WTC11 (cell line): Measurements from ENCODE around the gene LIMS2. TPM values are rescaled to one million over a fixed set of nuclear protein-coding genes. Genes with fewer than 3 reads are reported as not detected.

Source experiments
- ATAC-seq: fragments of 200-7000 bp; cut with Tn5 transposase; 2 replicates; pipeline ENCODE4 v1.10.0; 2021; ENCODE audit warnings: mild to moderate bottlenecking, moderate library complexity
- CTCF ChIA-PET: fragments of 300-600 bp; sonication (Branson Sonifier 250); formaldehyde crosslinking; loops from one replicate; lab custom pipeline; 2021; ENCODE audit warnings: antibody characterized with exemption; lab: Charles Lee
- POLR2A ChIA-PET: fragments of 350-600 bp; sonication (Branson Sonifier 250); formaldehyde crosslinking; loops from one replicate; lab custom pipeline; 2021; ENCODE audit warnings: antibody characterized with exemption; lab: Charles Lee
- DNase-seq: peaks from one replicate; pipeline ENCODE4 v3.0.0; 2021; ENCODE audit warnings: low spot score
- H3K27ac Mint-ChIP-seq: 2 replicates; pipeline ENCODE4 v1.8.0; 2021; ENCODE audit warnings: mixed read lengths
- H3K27me3 Mint-ChIP-seq: 2 replicates; pipeline ENCODE4 v1.8.0; 2021; ENCODE audit warnings: low read depth, mild to moderate bottlenecking, moderate library complexity, mixed read lengths
- H3K36me3 Mint-ChIP-seq: 2 replicates; pipeline ENCODE4 v1.8.0; 2021; ENCODE audit warnings: mixed read lengths
- H3K4me1 Mint-ChIP-seq: 2 replicates; pipeline ENCODE4 v1.8.0; 2022; ENCODE audit warnings: mixed read lengths
- H3K4me3 Mint-ChIP-seq: 2 replicates; pipeline ENCODE4 v1.8.0; 2021; ENCODE audit warnings: mild to moderate bottlenecking, moderate library complexity, mixed read lengths
- H3K9me3 Mint-ChIP-seq: 2 replicates; pipeline ENCODE4 v1.8.0; 2021; ENCODE audit warnings: mixed read lengths
- ATF2 ChIP-seq: sonication (generic); formaldehyde crosslinking; IDR thresholded peaks from 2 replicates; pipeline ENCODE4 v1.8.1; 2022; ENCODE audit warnings: low read depth, missing genetic modification reagents, borderline replicate concordance
- CDX4 ChIP-seq: fragments of 250-450 bp; sonication (Bioruptor Pico); IDR thresholded peaks from 2 replicates; pipeline ENCODE4 v1.9.0; 2021; ENCODE audit warnings: moderate library complexity, mild to moderate bottlenecking, inconsistent platforms, borderline replicate concordance
- E2F5 ChIP-seq: sonication (generic); formaldehyde crosslinking; IDR thresholded peaks from 2 replicates; pipeline ENCODE4 v1.8.1; 2022; ENCODE audit warnings: mild to moderate bottlenecking, moderate library complexity, missing genetic modification reagents
- ESRRA ChIP-seq: sonication (generic); formaldehyde crosslinking; IDR thresholded peaks from 2 replicates; pipeline ENCODE4 v1.8.1; 2022; ENCODE audit warnings: mild to moderate bottlenecking, missing genetic modification reagents, borderline replicate concordance
- ETV6 ChIP-seq: sonication (generic); formaldehyde crosslinking; IDR thresholded peaks from 2 replicates; pipeline ENCODE4 v1.8.1; 2022; ENCODE audit warnings: mild to moderate bottlenecking, missing genetic modification reagents
- JUN ChIP-seq: sonication (generic); formaldehyde crosslinking; IDR thresholded peaks from 2 replicates; pipeline ENCODE4 v1.8.0; 2023; ENCODE audit warnings: mild to moderate bottlenecking, missing genetic modification reagents
- KAT7 ChIP-seq: sonication (generic); formaldehyde crosslinking; IDR thresholded peaks from 2 replicates; pipeline ENCODE4 v1.8.1; 2023; ENCODE audit warnings: missing genetic modification reagents, mild to moderate bottlenecking, borderline replicate concordance
- MXD4 ChIP-seq: fragments of 250-450 bp; sonication (Bioruptor Pico); IDR thresholded peaks from 2 replicates; pipeline ENCODE4 v1.8.0; 2021; ENCODE audit warnings: mild to moderate bottlenecking, moderate library complexity, borderline replicate concordance
- NR1H2 ChIP-seq: sonication (generic); formaldehyde crosslinking; IDR thresholded peaks from 2 replicates; pipeline ENCODE4 v1.9.0; 2021; ENCODE audit warnings: mild to moderate bottlenecking, moderate library complexity, missing genetic modification reagents
- SMAD4 ChIP-seq: sonication (generic); formaldehyde crosslinking; IDR thresholded peaks from 2 replicates; pipeline ENCODE4 v1.8.0; 2022; ENCODE audit warnings: mild to moderate bottlenecking, missing genetic modification reagents
- SOX15 ChIP-seq: fragments of 250-450 bp; sonication (Bioruptor Pico); IDR thresholded peaks from 2 replicates; pipeline ENCODE4 v1.9.0; 2021; ENCODE audit warnings: mild to moderate bottlenecking
- ZMAT4 ChIP-seq: fragments of 250-450 bp; sonication (Bioruptor Pico); IDR thresholded peaks from 2 replicates; pipeline ENCODE4 v1.9.0; 2021; ENCODE audit warnings: mild to moderate bottlenecking
- ZNF138 ChIP-seq: sonication (generic); formaldehyde crosslinking; conservative IDR thresholded peaks from 2 replicates; pipeline ENCODE4 v1.8.1; 2022; ENCODE audit warnings: mild to moderate bottlenecking, moderate library complexity, missing genetic modification reagents
- ZNF219 ChIP-seq: sonication (generic); formaldehyde crosslinking; IDR thresholded peaks from 2 replicates; pipeline ENCODE4 v1.8.0; 2023; ENCODE audit warnings: missing genetic modification reagents, mild to moderate bottlenecking, borderline replicate concordance
- ZNF512 ChIP-seq: sonication (generic); formaldehyde crosslinking; IDR thresholded peaks from 2 replicates; pipeline ENCODE4 v1.8.1; 2022; ENCODE audit warnings: missing genetic modification reagents, borderline replicate concordance
- total RNA-seq: library from RNA; stranded (reverse); gene quantifications from 3 replicates; pipeline ENCODE4 v1.2.3, GENCODE V29; 2021
- TF ChIP-seq, protein P1 (sequence below): sonication (generic); formaldehyde crosslinking; IDR thresholded peaks from 2 replicates; pipeline ENCODE4 v1.8.0; 2022; ENCODE audit warnings: mild to moderate bottlenecking, missing genetic modification reagents
- TF ChIP-seq, protein P2 (sequence below): sonication (generic); formaldehyde crosslinking; IDR thresholded peaks from 2 replicates; pipeline ENCODE4 v1.8.0; 2023; ENCODE audit warnings: missing genetic modification reagents, mild to moderate bottlenecking, borderline replicate concordance
- TF ChIP-seq, protein P3 (sequence below): sonication (generic); formaldehyde crosslinking; conservative IDR thresholded peaks from 2 replicates; pipeline ENCODE4 v1.8.1; 2022; ENCODE audit warnings: mild to moderate bottlenecking, missing genetic modification reagents

Gene LIMS2
- total RNA-seq, 1 experiment from 2014 or later: 2.4 TPM

GRCh38 chr2:127719301-127720218 lies 44.2 kb upstream of the LIMS2 start:
- ATAC-seq: no peak
- peaks cover 56% of the 10 kb centered on the region for H3K36me3 Mint-ChIP-seq
- no peaks in the 10 kb centered on the region for H3K9me3 Mint-ChIP-seq
- no peak overlapping the region for H3K27ac Mint-ChIP-seq
- TF ChIP-seq ESRRA (CRISPR knock-in tag): no peak
- no peak for TF ChIP-seq SOX15 (CRISPR knock-in tag)
- TF ChIP-seq JUN: no peak
- TF ChIP-seq SMAD4: no peak
- TF ChIP-seq ZMAT4 (CRISPR knock-in tag): no peak
- TF ChIP-seq NR1H2 (CRISPR knock-in tag): no peak
- TF ChIP-seq CDX4 (CRISPR knock-in tag): no peak
- TF ChIP-seq, protein P1, sequence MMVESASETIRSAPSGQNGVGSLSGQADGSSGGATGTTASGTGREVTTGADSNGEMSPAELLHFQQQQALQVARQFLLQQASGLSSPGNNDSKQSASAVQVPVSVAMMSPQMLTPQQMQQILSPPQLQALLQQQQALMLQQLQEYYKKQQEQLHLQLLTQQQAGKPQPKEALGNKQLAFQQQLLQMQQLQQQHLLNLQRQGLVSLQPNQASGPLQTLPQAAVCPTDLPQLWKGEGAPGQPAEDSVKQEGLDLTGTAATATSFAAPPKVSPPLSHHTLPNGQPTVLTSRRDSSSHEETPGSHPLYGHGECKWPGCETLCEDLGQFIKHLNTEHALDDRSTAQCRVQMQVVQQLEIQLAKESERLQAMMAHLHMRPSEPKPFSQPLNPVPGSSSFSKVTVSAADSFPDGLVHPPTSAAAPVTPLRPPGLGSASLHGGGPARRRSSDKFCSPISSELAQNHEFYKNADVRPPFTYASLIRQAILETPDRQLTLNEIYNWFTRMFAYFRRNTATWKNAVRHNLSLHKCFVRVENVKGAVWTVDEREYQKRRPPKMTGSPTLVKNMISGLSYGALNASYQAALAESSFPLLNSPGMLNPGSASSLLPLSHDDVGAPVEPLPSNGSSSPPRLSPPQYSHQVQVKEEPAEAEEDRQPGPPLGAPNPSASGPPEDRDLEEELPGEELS (CRISPR knock-in tag): no peak
- TF ChIP-seq ZNF512 (CRISPR knock-in tag): no peak
- TF ChIP-seq ATF2 (CRISPR knock-in tag): no peak
- no peak for TF ChIP-seq ZNF138 (CRISPR knock-in tag)
- TF ChIP-seq MXD4 (CRISPR knock-in tag): no peak
- TF ChIP-seq, all 79 proteins: peak for 0
- CTCF ChIA-PET: no interaction called here
- no peak for DNase-seq
- no peaks in the 10 kb centered on the region for H3K27me3 Mint-ChIP-seq
- no peak overlapping the region for H3K4me3 Mint-ChIP-seq
- POLR2A ChIA-PET: no interaction called here
- H3K4me1 Mint-ChIP-seq: peaks cover 4% of the 10 kb centered on the region

GRCh38 chr2:127718271-127718670 lies 42.9 kb upstream of the LIMS2 start:
- POLR2A ChIA-PET: no interaction called here
- H3K9me3 Mint-ChIP-seq: no peaks in the 10 kb centered on the region
- H3K4me1 Mint-ChIP-seq: peaks cover 4% of the 10 kb centered on the region
- CTCF ChIA-PET: no interaction called here
- no peak overlapping the region for H3K27ac Mint-ChIP-seq
- no peaks in the 10 kb centered on the region for H3K27me3 Mint-ChIP-seq
- H3K4me3 Mint-ChIP-seq: no peak overlapping the region
- peaks cover 50% of the 10 kb centered on the region for H3K36me3 Mint-ChIP-seq
- no peak for ATAC-seq
- no peak for DNase-seq
- TF ChIP-seq ETV6 (CRISPR knock-in tag): no peak
- TF ChIP-seq ZNF219 (CRISPR knock-in tag): no peak
- TF ChIP-seq E2F5 (CRISPR knock-in tag): no peak
- TF ChIP-seq ZNF138 (CRISPR knock-in tag): no peak
- TF ChIP-seq, protein P2, sequence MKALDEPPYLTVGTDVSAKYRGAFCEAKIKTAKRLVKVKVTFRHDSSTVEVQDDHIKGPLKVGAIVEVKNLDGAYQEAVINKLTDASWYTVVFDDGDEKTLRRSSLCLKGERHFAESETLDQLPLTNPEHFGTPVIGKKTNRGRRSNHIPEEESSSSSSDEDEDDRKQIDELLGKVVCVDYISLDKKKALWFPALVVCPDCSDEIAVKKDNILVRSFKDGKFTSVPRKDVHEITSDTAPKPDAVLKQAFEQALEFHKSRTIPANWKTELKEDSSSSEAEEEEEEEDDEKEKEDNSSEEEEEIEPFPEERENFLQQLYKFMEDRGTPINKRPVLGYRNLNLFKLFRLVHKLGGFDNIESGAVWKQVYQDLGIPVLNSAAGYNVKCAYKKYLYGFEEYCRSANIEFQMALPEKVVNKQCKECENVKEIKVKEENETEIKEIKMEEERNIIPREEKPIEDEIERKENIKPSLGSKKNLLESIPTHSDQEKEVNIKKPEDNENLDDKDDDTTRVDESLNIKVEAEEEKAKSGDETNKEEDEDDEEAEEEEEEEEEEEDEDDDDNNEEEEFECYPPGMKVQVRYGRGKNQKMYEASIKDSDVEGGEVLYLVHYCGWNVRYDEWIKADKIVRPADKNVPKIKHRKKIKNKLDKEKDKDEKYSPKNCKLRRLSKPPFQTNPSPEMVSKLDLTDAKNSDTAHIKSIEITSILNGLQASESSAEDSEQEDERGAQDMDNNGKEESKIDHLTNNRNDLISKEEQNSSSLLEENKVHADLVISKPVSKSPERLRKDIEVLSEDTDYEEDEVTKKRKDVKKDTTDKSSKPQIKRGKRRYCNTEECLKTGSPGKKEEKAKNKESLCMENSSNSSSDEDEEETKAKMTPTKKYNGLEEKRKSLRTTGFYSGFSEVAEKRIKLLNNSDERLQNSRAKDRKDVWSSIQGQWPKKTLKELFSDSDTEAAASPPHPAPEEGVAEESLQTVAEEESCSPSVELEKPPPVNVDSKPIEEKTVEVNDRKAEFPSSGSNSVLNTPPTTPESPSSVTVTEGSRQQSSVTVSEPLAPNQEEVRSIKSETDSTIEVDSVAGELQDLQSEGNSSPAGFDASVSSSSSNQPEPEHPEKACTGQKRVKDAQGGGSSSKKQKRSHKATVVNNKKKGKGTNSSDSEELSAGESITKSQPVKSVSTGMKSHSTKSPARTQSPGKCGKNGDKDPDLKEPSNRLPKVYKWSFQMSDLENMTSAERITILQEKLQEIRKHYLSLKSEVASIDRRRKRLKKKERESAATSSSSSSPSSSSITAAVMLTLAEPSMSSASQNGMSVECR (CRISPR knock-in tag): no peak
- TF ChIP-seq KAT7 (CRISPR knock-in tag): no peak
- TF ChIP-seq, protein P3, sequence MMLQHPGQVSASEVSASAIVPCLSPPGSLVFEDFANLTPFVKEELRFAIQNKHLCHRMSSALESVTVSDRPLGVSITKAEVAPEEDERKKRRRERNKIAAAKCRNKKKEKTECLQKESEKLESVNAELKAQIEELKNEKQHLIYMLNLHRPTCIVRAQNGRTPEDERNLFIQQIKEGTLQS: no peak
